IPS DF 19.7 (cell line): ENCODE data around the gene AAK1.

Source experiments
- DNase-seq: peaks from one replicate; pipeline ENCODE4 v3.0.0-alpha.2; 2013; ENCODE audit warnings: low read depth, low spot score

Gene AAK1

GRCh38 chr2:69493268-69493667 lies 150.3 kb downstream of the AAK1 start:
- DNase-seq, result no peak

- no peak for DNase-seq
These were observed 151.7 kb downstream of the AAK1 start for GRCh38 chr2:69491864-69492263.

GRCh38 chr2:69490486-69490885 lies 153.1 kb downstream of the AAK1 start:
- DNase-seq, result no peak

- no peak for DNase-seq
These were observed 153.7 kb downstream of the AAK1 start for GRCh38 chr2:69489793-69490192.

- DNase-seq, result no peak
These were observed 159.8 kb downstream of the AAK1 start for GRCh38 chr2:69483696-69484095.

GRCh38 chr2:69483024-69483423 lies 160.5 kb downstream of the AAK1 start:
- no peak for DNase-seq

GRCh38 chr2:69482471-69482870 lies 161.1 kb downstream of the AAK1 start:
- DNase-seq, result no peak

- DNase-seq, result no peak
These were observed 162.1 kb downstream of the AAK1 start for GRCh38 chr2:69481421-69481820.

GRCh38 chr2:69477627-69478026 lies 165.9 kb downstream of the AAK1 start:
- no peak for DNase-seq

- no peak for DNase-seq
These were observed 168.9 kb downstream of the AAK1 start for GRCh38 chr2:69474688-69475087.

GRCh38 chr2:69471793-69472192 lies 171.7 kb downstream of the AAK1 start:
- no peak for DNase-seq

- DNase-seq, result no peak
These were observed 172.6 kb downstream of the AAK1 start for GRCh38 chr2:69470911-69471310.

- DNase-seq, result no peak
These were observed 173.8 kb downstream of the AAK1 start for GRCh38 chr2:69469784-69470183.

GRCh38 chr2:69469375-69469774 lies 174.2 kb downstream of the AAK1 start:
- no peak for DNase-seq

- DNase-seq, result no peak
These were observed 176.8 kb downstream of the AAK1 start for GRCh38 chr2:69466728-69467127.

- DNase-seq, result no peak
These were observed 177.8 kb downstream of the AAK1 start for GRCh38 chr2:69465513-69466456.

- DNase-seq, result no peak
These were observed 179.0 kb downstream of the AAK1 start for GRCh38 chr2:69464575-69464974.

GRCh38 chr2:69462780-69463179 lies 180.8 kb downstream of the AAK1 start:
- DNase-seq, result no peak

- no peak for DNase-seq
These were observed 182.1 kb downstream of the AAK1 start for GRCh38 chr2:69461404-69461803.

GRCh38 chr2:69459936-69460335 lies 183.6 kb downstream of the AAK1 start:
- no peak for DNase-seq

- DNase-seq, result no peak
These were observed 186.5 kb downstream of the AAK1 start for GRCh38 chr2:69456950-69457445.

GRCh38 chr2:69456154-69456553 lies 187.4 kb downstream of the AAK1 start:
- DNase-seq, result no peak

GRCh38 chr2:69454976-69455375 lies 188.6 kb downstream of the AAK1 start:
- DNase-seq, result no peak
